Panc1 (cell line): Measurements from ENCODE around the gene C1D. TPM values are rescaled to one million over a fixed set of nuclear protein-coding genes. Genes with fewer than 3 reads are reported as not detected.

Experiments used
- ATAC-seq: fragments of 200-7000 bp; cut with Tn5 transposase; 2 replicates; pipeline ENCODE4 v1.9.1; 2020; ENCODE audit warnings: mild to moderate bottlenecking, moderate library complexity
- BruUV-seq: library from RNA; stranded (reverse); fragments of 400-500 nt; replicated peaks from 2 replicates; lab custom pipeline; 2021; lab: Mats Ljungman, UMichigan
- CTCF ChIA-PET: fragments of 300-600 bp; sonication (Branson Sonifier 250); formaldehyde crosslinking; loops from one replicate; lab custom pipeline; 2022; ENCODE audit warnings: antibody characterized with exemption; lab: Charles Lee
- POLR2A ChIA-PET: fragments of 300-600 bp; sonication (Branson Sonifier 250); formaldehyde crosslinking; loops from one replicate; lab custom pipeline; 2022; ENCODE audit warnings: antibody characterized with exemption; lab: Charles Lee
- DNase-seq: peaks from one replicate; pipeline ENCODE4 v3.0.0-alpha.2; 2010; ENCODE audit warnings: low read depth, low spot score
- H3K27ac ChIP-seq: 2 replicates; pipeline ENCODE4 v1.5.1; 2011; ENCODE audit warnings: mild to moderate bottlenecking, low read length, inconsistent platforms
- H3K27me3 ChIP-seq: fragments of 200-500 bp; sonication (Bioruptor generic); 2 replicates; pipeline ENCODE4 v1.6.0; 2014; ENCODE audit warnings: low read length, inconsistent platforms; ENCODE audit not compliant: control insufficient read depth, insufficient read depth
- H3K36me3 ChIP-seq: fragments of 200-500 bp; sonication (Bioruptor generic); 2 replicates; pipeline ENCODE4 v1.5.1; 2014; ENCODE audit warnings: inconsistent platforms, mild to moderate bottlenecking, low read length, moderate library complexity; ENCODE audit not compliant: control insufficient read depth, insufficient read depth
- H3K4me1 ChIP-seq: 2 replicates; pipeline ENCODE4 v1.5.1; 2011; ENCODE audit warnings: inconsistent platforms, mild to moderate bottlenecking, low read length, moderate library complexity; ENCODE audit not compliant: control insufficient read depth, insufficient read depth
- H3K4me3 ChIP-seq, 2 experiments: 2 replicates each; pipeline ENCODE4 v1.5.1; 2011 to 2012; ENCODE audit warnings: low read depth in 2 of 2, low read length in 2 of 2, mild to moderate bottlenecking in 2 of 2, inconsistent platforms in 1 of 2, moderate library complexity in 1 of 2
- H3K9me3 ChIP-seq: fragments of 200-500 bp; sonication (Bioruptor generic); 2 replicates; pipeline ENCODE4 v1.5.1; 2014; ENCODE audit warnings: low read depth, mild to moderate bottlenecking, inconsistent platforms, low read length, moderate library complexity; ENCODE audit not compliant: control insufficient read depth, insufficient read depth
- POLR2AphosphoS5 ChIP-seq: IDR thresholded peaks from 2 replicates; pipeline ENCODE4 v1.6.1; 2012; ENCODE audit warnings: mild to moderate bottlenecking, low read depth, low read length, moderate library complexity
- SIN3A ChIP-seq: IDR thresholded peaks from 2 replicates; pipeline ENCODE4 v1.6.1; 2012; ENCODE audit warnings: low read depth, mild to moderate bottlenecking, low read length, moderate library complexity, borderline replicate concordance; ENCODE audit not compliant: insufficient read depth
- TCF7L2 ChIP-seq: IDR thresholded peaks from 2 replicates; pipeline ENCODE4 v1.6.1; 2011; ENCODE audit warnings: mild to moderate bottlenecking, low read depth, low read length, inconsistent platforms
- in situ Hi-C: cut with HindIII; loops from 2 replicates; pipeline ENCODE4 v1.10.0; 2016; ENCODE audit warnings: low sequenced_read_pairs, low pct_unique_long_range_greater_than_20kb
- intact Hi-C: fragments of 100-400 bp; cut with micrococcal nuclease; formaldehyde crosslinking; loops from one replicate; pipeline ENCODE4 v1.10.0; 2022; ENCODE audit not compliant: unreplicated experiment
- total RNA-seq: library from RNA; stranded (reverse); gene quantifications from one replicate; pipeline ENCODE4 v1.2.1, GENCODE V29; 2021; ENCODE audit not compliant: unreplicated experiment
- TF ChIP-seq, protein P1 (sequence below): fragments of 450-650 bp; IDR thresholded peaks from 2 replicates; pipeline ENCODE4 v1.5.1; 2017; ENCODE audit warnings: mild to moderate bottlenecking
- TF ChIP-seq, protein P2 (sequence below), 2 experiments: IDR thresholded peaks; 2 replicates each; pipeline ENCODE4 v1.6.1; 2011 to 2012; ENCODE audit warnings: low read depth in 2 of 2, control low read depth in 1 of 2, low read length in 1 of 2, mild to moderate bottlenecking in 1 of 2, moderate library complexity in 1 of 2; ENCODE audit not compliant: insufficient read depth in 1 of 2

Gene C1D
- total RNA-seq, 1 experiment from 2014 or later: 16.8 TPM

GRCh38 chr2:68083346-68083745, 20.5 kb upstream of the C1D start:
- no peaks in the 10 kb centered on the region for H3K9me3 ChIP-seq
- CTCF ChIA-PET: no interaction called here
- no peak for TF ChIP-seq POLR2AphosphoS5
- TF ChIP-seq, protein P1, sequence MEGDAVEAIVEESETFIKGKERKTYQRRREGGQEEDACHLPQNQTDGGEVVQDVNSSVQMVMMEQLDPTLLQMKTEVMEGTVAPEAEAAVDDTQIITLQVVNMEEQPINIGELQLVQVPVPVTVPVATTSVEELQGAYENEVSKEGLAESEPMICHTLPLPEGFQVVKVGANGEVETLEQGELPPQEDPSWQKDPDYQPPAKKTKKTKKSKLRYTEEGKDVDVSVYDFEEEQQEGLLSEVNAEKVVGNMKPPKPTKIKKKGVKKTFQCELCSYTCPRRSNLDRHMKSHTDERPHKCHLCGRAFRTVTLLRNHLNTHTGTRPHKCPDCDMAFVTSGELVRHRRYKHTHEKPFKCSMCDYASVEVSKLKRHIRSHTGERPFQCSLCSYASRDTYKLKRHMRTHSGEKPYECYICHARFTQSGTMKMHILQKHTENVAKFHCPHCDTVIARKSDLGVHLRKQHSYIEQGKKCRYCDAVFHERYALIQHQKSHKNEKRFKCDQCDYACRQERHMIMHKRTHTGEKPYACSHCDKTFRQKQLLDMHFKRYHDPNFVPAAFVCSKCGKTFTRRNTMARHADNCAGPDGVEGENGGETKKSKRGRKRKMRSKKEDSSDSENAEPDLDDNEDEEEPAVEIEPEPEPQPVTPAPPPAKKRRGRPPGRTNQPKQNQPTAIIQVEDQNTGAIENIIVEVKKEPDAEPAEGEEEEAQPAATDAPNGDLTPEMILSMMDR: no peak
- TF ChIP-seq, protein P2, sequence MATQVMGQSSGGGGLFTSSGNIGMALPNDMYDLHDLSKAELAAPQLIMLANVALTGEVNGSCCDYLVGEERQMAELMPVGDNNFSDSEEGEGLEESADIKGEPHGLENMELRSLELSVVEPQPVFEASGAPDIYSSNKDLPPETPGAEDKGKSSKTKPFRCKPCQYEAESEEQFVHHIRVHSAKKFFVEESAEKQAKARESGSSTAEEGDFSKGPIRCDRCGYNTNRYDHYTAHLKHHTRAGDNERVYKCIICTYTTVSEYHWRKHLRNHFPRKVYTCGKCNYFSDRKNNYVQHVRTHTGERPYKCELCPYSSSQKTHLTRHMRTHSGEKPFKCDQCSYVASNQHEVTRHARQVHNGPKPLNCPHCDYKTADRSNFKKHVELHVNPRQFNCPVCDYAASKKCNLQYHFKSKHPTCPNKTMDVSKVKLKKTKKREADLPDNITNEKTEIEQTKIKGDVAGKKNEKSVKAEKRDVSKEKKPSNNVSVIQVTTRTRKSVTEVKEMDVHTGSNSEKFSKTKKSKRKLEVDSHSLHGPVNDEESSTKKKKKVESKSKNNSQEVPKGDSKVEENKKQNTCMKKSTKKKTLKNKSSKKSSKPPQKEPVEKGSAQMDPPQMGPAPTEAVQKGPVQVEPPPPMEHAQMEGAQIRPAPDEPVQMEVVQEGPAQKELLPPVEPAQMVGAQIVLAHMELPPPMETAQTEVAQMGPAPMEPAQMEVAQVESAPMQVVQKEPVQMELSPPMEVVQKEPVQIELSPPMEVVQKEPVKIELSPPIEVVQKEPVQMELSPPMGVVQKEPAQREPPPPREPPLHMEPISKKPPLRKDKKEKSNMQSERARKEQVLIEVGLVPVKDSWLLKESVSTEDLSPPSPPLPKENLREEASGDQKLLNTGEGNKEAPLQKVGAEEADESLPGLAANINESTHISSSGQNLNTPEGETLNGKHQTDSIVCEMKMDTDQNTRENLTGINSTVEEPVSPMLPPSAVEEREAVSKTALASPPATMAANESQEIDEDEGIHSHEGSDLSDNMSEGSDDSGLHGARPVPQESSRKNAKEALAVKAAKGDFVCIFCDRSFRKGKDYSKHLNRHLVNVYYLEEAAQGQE (IDR thresholded peaks at IDR 0.05; ENCODE audit: insufficient read depth in 1 of 2, low read depth in 2 of 2, low read length in 1 of 2): no peak
- TF ChIP-seq SIN3A: no peak
- no peak for TF ChIP-seq TCF7L2
- no peak overlapping the region for H3K27ac ChIP-seq
- POLR2A ChIA-PET: no interaction called here
- ATAC-seq (no peak), DNase-seq (no peak)
- H3K36me3 ChIP-seq: no peaks in the 10 kb centered on the region
- in situ Hi-C loops: no loop called here
- BruUV-seq: no TSS peak
- intact Hi-C loops: no loop called here
- H3K4me3 ChIP-seq: no peak overlapping the region
- H3K4me1 ChIP-seq: no peaks in the 10 kb centered on the region
- H3K27me3 ChIP-seq: peaks cover 2% of the 10 kb centered on the region

DNA sequence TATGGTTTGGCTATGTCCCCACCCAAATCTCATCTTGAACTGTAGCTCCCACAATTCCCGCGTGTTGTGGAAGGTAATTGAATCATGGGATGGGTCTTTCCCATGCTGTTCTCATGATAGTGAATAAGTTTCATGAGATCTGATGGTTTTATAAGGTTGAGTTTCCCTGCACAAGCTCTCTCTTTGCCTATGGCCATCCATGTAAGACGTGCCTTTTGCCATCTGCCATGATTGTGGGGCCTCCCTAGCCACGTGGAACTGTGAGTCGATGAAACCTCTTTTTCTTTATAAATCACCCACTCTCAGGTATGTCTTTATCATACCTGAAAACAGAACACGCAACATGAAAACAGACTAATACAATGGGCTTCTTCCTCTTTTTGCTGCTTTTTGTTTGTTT, 11.2 kb upstream of the C1D start:
- POLR2A ChIA-PET: no interaction called here
- intact Hi-C loops: no loop called here

More for the DNA sequence above, 11.2 kb upstream of the C1D start:
- H3K36me3 ChIP-seq: no peaks in the 10 kb centered on the region
- ATAC-seq (no peak), DNase-seq (no peak)
- H3K9me3 ChIP-seq: no peaks in the 10 kb centered on the region
- peaks cover 8% of the 10 kb centered on the region; the same call in 1 of the 2 replicates for H3K27me3 ChIP-seq
- H3K4me3 ChIP-seq: no peak overlapping the region
- no peak overlapping the region for H3K27ac ChIP-seq
- CTCF ChIA-PET: no interaction called here
- no TSS peak for BruUV-seq
- TF ChIP-seq, protein P1: no peak
- TF ChIP-seq SIN3A: no peak
- TF ChIP-seq POLR2AphosphoS5: no peak
- TF ChIP-seq, protein P2 (IDR thresholded peaks at IDR 0.05; ENCODE audit: insufficient read depth in 1 of 2, low read depth in 2 of 2, low read length in 1 of 2): no peak
- TF ChIP-seq TCF7L2: no peak
- in situ Hi-C loops: no loop called here
- no peaks in the 10 kb centered on the region for H3K4me1 ChIP-seq
